Natural killer cell (primary cell): ENCODE results near the gene ZCCHC12. TPM values are rescaled to one million over a fixed set of nuclear protein-coding genes. Genes with fewer than 3 reads are reported as not detected.

Experiments
- ATAC-seq, 3 donors: fragments of 150-1000 bp in 2 of 3; fragments of 200-7000 bp in 1 of 3; cut with Tn5 transposase; 1 replicate in 1 of 3; 2 replicates in 2 of 3; pipeline ENCODE4 v1.10.0; 2021; ENCODE audit warnings: mild to moderate bottlenecking in 2 of 3, moderate library complexity in 2 of 3
- DNase-seq, 2 donors: peaks; one replicate each; pipeline versions ENCODE4 v3.0.0 to v3.0.0-alpha.2; 2013 to 2021; ENCODE audit warnings: mixed read lengths in 1 of 2
- H3K27ac ChIP-seq: one replicate; pipeline ENCODE4 v1.5.1; 2013; ENCODE audit warnings: mild to moderate bottlenecking, low read length
- H3K27me3 ChIP-seq: one replicate; pipeline ENCODE4 v1.6.1; 2013; ENCODE audit warnings: low read length; ENCODE audit not compliant: control insufficient read depth, insufficient read depth
- H3K36me3 ChIP-seq: one replicate; pipeline ENCODE4 v1.6.1; 2013; ENCODE audit warnings: low read length; ENCODE audit not compliant: control insufficient read depth, insufficient read depth
- H3K4me1 ChIP-seq: one replicate; pipeline ENCODE4 v1.6.1; 2013; ENCODE audit warnings: low read length; ENCODE audit not compliant: control insufficient read depth, insufficient read depth
- H3K4me3 ChIP-seq: one replicate; pipeline ENCODE4 v1.5.1; 2013; ENCODE audit warnings: low read length
- H3K9me3 ChIP-seq: one replicate; pipeline ENCODE4 v1.6.1; 2013; ENCODE audit warnings: low read length; ENCODE audit not compliant: control insufficient read depth, insufficient read depth
- H3K27ac Mint-ChIP-seq, 2 donors: one replicate each; pipeline ENCODE4 v1.8.0; 2022; ENCODE audit warnings: mild to moderate bottlenecking in 2 of 2, mixed read lengths in 2 of 2, moderate library complexity in 1 of 2
- H3K27me3 Mint-ChIP-seq, 2 donors: one replicate each; pipeline ENCODE4 v1.8.0; 2022; ENCODE audit warnings: low read depth in 2 of 2, mixed read lengths in 2 of 2
- H3K36me3 Mint-ChIP-seq: one replicate; pipeline ENCODE4 v1.8.0; 2022; ENCODE audit warnings: mixed read lengths
- H3K4me1 Mint-ChIP-seq, 2 donors: one replicate each; pipeline ENCODE4 v1.8.0; 2022; ENCODE audit warnings: mixed read lengths in 2 of 2
- H3K4me3 Mint-ChIP-seq: one replicate; pipeline ENCODE4 v1.8.0; 2022; ENCODE audit warnings: mild to moderate bottlenecking, moderate library complexity, mixed read lengths
- H3K9me3 Mint-ChIP-seq, 2 donors: one replicate each; pipeline ENCODE4 v1.8.0; 2022; ENCODE audit warnings: mixed read lengths in 2 of 2
- CTCF ChIP-seq: fragments of 200-600 bp; IDR thresholded peaks from one replicate; pipeline ENCODE4 v1.8.0; 2022; ENCODE audit warnings: antibody characterized with exemption
- WGBS: methylation state at CpG from one replicate; pipeline ENCODE4 v1.1.7; 2013; ENCODE audit warnings: missing lambda C conversion rate; ENCODE audit not compliant: insufficient coverage; 5-methylcytosine and 5-hydroxymethylcytosine counted together
- intact Hi-C: fragments of 100-400 bp; cut with micrococcal nuclease; formaldehyde crosslinking; loops from one replicate; pipeline ENCODE4 v1.14.2; 2022
- total RNA-seq, 4 donors: library from RNA; stranded (reverse); fragments of 120-200 nt in 1 of 4; gene quantifications; one replicate each; pipeline versions ENCODE4 v1.2.3 to v1.2.4, GENCODE V29; 2013 to 2022

The ZCCHC12 gene
- total RNA-seq, 3 donors from 2014 or later (not counting 1 experiment from before 2014, with no cell fraction given) = not detected

- 100% methylated on average over 2 of the region's 3 CpGs for WGBS
- H3K27ac ChIP-seq = no peak overlapping the region
- no peaks in the 10 kb centered on the region for H3K9me3 Mint-ChIP-seq
- H3K4me3 ChIP-seq = no peak overlapping the region
- H3K4me3 Mint-ChIP-seq = no peak overlapping the region
- H3K36me3 ChIP-seq = no peaks in the 10 kb centered on the region
- H3K27ac Mint-ChIP-seq = no peak overlapping the region
- no peaks in the 10 kb centered on the region for H3K27me3 ChIP-seq
- H3K4me1 Mint-ChIP-seq = no peaks in the 10 kb centered on the region
- TF ChIP-seq CTCF = no peak
- DNase-seq = no peak
- intact Hi-C loops = no loop called here
- no peaks in the 10 kb centered on the region for H3K9me3 ChIP-seq
- H3K27me3 Mint-ChIP-seq = peaks cover 4 to 9% of the 10 kb centered on the region in 2 donors
- ATAC-seq = no peak
- H3K4me1 ChIP-seq = no peaks in the 10 kb centered on the region
- no peaks in the 10 kb centered on the region for H3K36me3 Mint-ChIP-seq
These were observed 32.2 kb downstream of the ZCCHC12 start for GRCh38 chrX:118855681-118856310.

DNA sequence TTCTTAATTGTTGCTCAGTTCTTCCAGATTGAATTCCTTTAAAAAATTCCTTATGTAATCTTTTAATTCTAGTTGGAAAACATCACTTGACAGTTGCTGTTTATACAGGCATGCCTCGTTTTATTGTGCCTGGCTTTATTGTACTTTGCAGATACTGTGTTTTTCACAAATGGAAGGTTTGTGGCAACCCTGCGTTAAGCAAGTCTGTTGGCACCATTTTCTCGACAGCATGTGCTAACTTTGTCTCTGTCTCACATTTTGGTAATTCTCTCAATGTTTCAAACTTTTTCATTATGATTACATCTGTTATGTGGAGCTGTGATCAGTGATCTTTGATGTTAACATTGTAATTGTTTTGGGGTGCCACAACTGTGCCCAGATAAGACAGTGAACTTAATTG, 33.4 kb downstream of the ZCCHC12 start:
- TF ChIP-seq CTCF = no peak
- no peak overlapping the region for H3K4me3 ChIP-seq
- no peak for DNase-seq
- H3K27ac Mint-ChIP-seq = no peak overlapping the region
- H3K36me3 Mint-ChIP-seq = no peaks in the 10 kb centered on the region
- no peak overlapping the region for H3K4me3 Mint-ChIP-seq
- intact Hi-C loops = no loop called here
- H3K36me3 ChIP-seq = no peaks in the 10 kb centered on the region
- H3K9me3 ChIP-seq = no peaks in the 10 kb centered on the region
- no peaks in the 10 kb centered on the region for H3K27me3 ChIP-seq
- H3K4me1 Mint-ChIP-seq = no peaks in the 10 kb centered on the region
- ATAC-seq = no peak
- no peaks in the 10 kb centered on the region for H3K9me3 Mint-ChIP-seq
- H3K27me3 Mint-ChIP-seq = peaks cover 4 to 11% of the 10 kb centered on the region in 2 donors
- no peaks in the 10 kb centered on the region for H3K4me1 ChIP-seq
- WGBS = 43% methylated on average over 1 of the region's 3 CpGs
- H3K27ac ChIP-seq = no peak overlapping the region

DNA sequence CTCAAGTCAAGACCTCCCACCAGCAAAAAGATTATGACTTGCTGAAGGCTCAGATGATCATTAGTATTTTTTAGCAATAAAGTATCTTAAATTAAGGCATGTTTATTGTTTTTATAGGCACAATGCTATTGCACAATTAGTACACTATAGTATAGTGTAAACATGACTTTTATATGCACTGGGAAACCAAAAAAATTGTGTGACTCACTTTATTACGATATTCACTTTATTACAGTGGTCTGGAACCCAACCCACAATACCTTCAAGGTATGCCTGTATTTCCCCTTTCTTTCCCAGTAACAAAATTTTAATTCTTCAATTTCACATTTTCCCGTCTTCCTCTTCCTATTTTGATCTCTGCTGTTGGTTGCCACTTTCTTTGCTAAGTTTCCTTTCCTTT, 37.7 kb downstream of the ZCCHC12 start:
- no peaks in the 10 kb centered on the region for H3K4me1 ChIP-seq
- no peaks in the 10 kb centered on the region for H3K36me3 Mint-ChIP-seq
- no peak overlapping the region for H3K27ac Mint-ChIP-seq
- peaks cover 4 to 13% of the 10 kb centered on the region in 2 donors for H3K27me3 Mint-ChIP-seq
- no peak overlapping the region for H3K4me3 Mint-ChIP-seq
- no peak overlapping the region for H3K27ac ChIP-seq
- DNase-seq = no peak
- H3K4me3 ChIP-seq = no peak overlapping the region
- no peaks in the 10 kb centered on the region for H3K9me3 ChIP-seq
- no peaks in the 10 kb centered on the region for H3K27me3 ChIP-seq
- WGBS = 72% methylated on average over 2 of the region's 2 CpGs
- no peaks in the 10 kb centered on the region for H3K9me3 Mint-ChIP-seq
- TF ChIP-seq CTCF = no peak
- no peak for ATAC-seq
- no peaks in the 10 kb centered on the region for H3K36me3 ChIP-seq
- intact Hi-C loops = no loop called here
- no peaks in the 10 kb centered on the region for H3K4me1 Mint-ChIP-seq

- no peak for ATAC-seq
- Histone ChIP-seq H3K27ac (no peak overlapping the region), H3K27me3 (no peaks in the 10 kb centered on the region), H3K4me1 (no peaks in the 10 kb centered on the region), H3K4me3 (no peak overlapping the region), H3K9me3 (no peaks in the 10 kb centered on the region), H3K36me3 (no peaks in the 10 kb centered on the region)
- DNase-seq = no peak
- H3K9me3 Mint-ChIP-seq = no peaks in the 10 kb centered on the region
- H3K4me1 Mint-ChIP-seq = no peaks in the 10 kb centered on the region
- 100% methylated on average over 1 of the region's 1 CpG for WGBS
- H3K4me3 Mint-ChIP-seq = no peak overlapping the region
- H3K36me3 Mint-ChIP-seq = no peaks in the 10 kb centered on the region
- H3K27ac Mint-ChIP-seq = no peak overlapping the region
- no peak for TF ChIP-seq CTCF
- intact Hi-C loops = no loop called here
- H3K27me3 Mint-ChIP-seq = peaks cover 4 to 18% of the 10 kb centered on the region in 2 donors
These were observed 38.5 kb downstream of the ZCCHC12 start for GRCh38 chrX:118862091-118862490.
